ENCODE data around the gene RPL39. TPM values are rescaled to one million over a fixed set of nuclear protein-coding genes. Genes with fewer than 3 reads are reported as not detected.
"Not testable (repeated sequence)": the region's sequence is repeated elsewhere in the genome, so short reads cannot be mapped to it uniquely, and the experiment has no call there.

Gene RPL39
- total RNA-seq, 1 donor from 2014 or later: 1,220 TPM

DNA sequence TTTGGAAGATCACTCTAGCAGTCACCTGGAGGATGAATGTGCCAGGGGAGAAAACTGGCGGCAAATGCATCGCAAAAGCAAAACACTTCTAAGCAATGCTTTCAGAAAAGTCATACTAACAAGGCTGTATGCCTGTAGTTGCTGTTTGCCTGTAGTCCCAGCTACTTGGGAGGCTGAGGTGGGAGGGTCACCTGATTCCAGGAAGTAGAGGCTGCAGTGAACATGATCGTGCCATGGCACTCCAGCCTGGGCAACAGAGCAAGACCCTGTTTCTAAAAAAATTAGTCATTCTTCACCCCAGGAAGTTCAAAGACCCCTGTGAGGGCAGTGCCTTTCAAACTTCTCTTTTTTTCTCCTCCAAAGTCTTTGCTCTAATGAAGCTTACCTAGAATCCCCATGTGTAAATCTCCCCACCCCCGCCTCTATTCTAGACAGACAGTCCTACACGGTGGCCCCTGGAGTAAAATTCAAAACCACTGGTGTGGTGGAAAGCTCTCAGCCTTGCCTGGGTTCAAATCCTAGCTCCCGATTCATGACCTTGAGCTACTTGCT lies 27.5 kb downstream of the RPL39 start:
- no peak for DNase-seq (ENCODE audit: low spot score)

DNA sequence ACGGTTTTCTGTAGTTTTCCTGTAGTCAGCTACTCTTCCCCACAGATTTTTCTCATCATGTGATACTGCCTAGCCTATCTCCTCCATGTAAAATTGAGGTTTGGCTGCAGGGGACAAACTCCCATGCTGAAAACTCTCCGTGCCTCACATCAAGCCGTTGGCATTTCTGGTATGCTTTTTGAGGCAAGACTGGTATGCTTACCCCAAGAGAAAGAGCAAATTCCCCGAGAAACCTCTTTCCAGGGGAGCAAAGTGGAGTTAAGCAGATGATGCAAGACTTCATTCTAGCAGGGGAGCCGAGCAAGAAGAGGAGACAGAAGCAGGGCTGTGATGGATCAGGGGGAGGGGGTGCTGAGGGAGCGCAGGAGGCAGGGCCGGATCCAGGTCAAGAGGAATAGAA lies 28.2 kb downstream of the RPL39 start:
- no peak for DNase-seq (ENCODE audit: low spot score)

DNA sequence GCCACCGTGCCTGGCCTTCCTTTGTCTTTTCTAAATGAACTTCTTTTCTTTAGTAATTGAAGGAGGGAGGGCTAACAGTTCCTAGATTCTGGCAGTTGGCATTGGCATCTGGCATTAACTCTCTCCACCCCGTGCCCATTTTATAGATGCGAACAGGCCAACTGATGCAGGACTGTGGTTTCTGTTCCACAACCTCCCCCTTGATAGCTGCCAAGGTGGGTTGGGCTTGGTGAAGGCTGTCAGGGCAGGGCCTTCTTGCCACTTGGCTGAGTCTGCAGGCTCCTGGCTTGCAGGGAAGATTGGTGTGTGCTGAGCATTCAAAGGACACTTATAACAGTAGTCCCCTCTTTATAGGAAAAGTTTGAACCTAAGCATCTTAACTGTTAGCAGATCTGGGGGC lies 28.7 kb downstream of the RPL39 start:
- DNase-seq (ENCODE audit: low spot score): no peak

DNA sequence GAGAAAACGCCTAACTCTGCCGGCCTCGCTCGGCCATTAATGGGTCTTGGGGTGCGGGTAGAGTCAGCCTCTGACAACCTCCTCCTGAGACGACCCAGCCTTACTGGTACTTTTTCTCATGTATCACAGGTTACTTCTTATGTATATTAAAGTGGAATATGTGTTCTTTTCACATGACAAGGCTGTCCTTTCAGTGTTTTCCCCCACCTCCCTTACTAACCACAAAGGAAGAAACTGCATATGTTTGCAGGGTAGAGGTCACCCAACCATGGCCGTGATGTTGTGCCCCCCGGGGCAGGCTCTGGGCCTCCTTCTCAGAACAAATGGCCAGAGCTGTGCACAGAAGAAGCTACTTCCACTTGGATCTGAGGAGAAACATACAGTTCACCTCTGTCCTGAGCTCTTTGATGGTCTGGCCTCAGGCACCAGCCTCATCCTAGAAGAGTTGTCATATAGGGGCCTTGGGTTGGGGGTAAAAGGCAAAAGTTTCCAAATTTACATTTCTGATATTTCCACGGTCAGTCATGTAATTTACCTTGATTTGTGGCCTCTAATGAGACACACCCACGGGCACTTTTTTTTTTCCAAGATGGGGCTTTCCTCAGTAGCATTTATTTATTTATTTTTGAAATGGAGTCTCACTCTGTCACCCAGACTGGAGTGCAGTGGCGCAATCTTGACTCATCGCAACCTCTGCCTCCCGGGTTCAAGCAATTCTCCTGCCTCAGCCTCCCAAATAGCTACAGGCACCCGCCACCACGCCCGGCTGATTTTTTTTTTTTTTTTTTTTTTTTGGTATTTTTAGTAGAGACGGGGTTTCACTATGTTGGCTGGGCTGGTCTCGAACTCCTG lies 31.2 kb downstream of the RPL39 start:
- no peak for DNase-seq (ENCODE audit: low spot score)

DNA sequence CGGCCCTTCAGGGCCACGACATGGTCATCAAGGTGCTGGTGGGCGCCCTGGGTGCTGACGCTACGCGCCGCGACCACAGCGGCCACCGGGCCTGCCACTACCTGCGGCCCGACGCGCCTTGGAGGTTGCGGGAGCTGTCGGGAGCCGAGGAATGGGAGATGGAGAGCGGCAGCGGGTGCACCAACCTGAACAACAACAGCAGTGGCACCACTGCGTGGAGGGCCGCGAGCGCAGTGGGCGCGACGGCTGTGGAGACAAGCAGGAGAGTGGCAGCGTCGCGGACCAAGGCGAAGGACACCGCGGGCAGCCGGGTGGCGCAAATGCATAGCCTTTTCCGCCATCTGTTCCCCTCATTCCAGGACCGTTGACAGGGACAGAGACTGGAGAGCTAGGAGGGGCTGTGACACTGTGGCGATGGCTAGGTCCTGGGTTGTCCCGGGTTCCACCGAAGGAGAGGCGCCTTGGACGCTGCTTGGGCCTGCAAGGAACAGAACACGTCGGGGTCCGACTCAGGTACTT lies 32.1 kb downstream of the RPL39 start:
- DNase-seq (ENCODE audit: low spot score): no peak

DNA sequence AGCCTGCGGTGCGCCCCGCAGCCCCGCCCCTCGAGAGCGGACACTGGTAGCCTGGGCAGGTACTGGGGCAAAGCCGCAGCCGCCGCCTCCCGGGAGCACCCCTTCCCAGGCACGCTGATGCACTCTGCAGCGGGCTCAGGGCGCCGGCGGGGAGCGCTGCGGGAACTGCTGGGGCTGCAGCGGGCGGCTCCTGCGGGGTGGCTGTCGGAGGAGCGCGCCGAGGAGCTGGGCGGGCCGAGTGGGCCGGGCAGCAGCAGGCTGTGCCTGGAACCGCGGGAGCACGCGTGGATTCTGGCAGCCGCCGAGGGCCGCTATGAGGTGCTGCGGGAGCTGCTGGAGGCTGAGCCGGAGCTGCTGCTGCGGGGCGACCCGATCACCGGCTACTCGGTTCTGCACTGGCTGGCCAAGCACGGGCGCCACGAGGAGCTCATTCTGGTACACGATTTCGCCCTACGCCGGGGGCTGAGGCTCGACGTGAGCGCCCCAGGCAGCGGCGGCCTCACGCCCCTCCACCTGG lies 32.6 kb downstream of the RPL39 start:
- DNase-seq (ENCODE audit: low spot score): no peak

DNA sequence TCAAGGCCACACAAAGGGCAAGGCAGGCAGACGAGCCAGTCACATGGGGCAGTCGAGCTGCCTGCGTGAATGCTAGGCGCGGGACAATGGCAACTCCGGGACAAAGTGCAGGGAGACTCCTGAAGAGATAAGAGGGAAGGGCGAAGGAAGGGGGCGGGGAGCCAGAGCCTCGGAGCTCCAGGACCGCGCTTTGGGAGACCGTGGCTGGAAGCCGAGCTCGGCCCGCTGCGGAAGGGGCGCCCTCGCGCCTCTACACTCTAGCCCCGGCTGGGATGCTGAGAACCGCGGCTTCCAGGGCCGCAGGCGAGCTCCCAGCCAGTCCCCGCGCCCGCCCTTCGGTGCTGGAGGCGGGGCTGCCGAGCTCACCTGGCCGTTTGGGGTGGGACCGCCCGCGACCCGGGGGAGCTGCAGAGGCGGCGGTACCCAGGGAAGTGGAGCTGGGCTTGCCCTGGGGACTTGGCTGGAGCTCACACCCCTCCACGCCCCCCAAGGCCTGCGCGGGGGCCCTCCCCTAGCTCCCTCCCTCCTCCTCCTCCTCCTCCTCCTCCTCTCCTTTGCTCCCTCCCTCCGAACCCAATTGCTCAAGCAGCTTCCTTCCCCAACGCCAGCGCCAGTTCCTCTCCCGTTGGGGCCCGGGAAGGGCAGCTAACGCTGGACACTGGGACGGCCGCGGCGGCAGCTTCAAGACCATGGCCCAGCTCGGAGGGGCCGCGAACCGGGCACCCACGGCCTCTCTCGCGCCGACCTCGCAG lies 33.3 kb downstream of the RPL39 start, which contains the start of gene SOWAHD:
Gene SOWAHD (plus strand): TSS at position 610 of the 752 bp plus-strand sequence. CDS start 80 bp downstream, at position 690.
- DNase-seq (ENCODE audit: low spot score): no peak

DNA sequence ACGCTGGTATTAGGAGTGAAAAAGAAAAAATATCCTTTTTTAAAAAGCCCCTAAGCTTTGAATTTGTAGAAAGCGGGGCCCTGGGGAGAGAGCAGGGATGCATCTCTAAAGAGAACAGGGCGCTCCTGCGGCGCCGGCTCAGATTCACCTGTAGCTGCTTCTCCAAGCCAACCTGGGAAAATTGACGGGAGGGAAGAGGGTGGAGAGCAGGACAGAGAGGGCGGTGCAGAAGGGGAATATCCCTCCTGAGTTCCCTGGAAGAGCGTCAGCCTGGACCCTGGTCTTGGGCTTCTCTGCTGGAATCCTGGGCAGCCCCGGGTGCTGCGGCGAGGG lies 33.8 kb downstream of the RPL39 start:
- no peak for DNase-seq (ENCODE audit: low spot score)

DNA sequence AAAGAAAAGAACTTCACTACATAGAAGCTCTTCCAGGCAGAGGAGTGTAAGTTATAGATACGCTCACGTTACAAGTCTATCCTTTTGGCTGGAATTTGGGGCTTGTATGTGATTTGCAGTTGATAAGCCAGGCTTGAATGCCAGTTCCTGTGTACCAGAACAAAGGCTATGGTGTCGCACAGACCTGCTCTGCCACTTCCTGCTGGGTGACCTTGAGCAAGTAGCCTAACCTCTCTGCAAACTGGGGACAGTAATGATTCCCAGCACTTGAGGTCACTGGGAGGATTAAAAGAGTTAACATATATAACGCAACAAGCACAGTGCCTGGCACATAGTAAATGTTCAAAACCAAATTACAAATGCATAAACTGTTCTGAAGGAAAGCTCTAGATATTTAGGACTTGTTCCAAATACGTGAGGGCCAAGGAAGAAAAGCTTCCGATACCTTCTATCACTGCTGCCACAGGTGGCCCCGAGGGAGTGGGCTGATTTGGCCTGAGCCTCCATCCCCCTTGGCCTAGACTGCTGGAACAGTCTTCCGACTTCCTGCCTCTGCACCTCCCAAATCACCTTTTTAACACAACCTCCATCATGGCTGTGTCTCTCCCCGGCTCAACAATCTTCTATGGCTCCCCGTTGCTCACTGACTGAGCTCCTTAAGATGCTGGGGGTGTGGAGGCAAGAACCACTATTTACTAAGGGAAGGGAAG lies 34.3 kb downstream of the RPL39 start:
- DNase-seq (ENCODE audit: low spot score): no peak

DNA sequence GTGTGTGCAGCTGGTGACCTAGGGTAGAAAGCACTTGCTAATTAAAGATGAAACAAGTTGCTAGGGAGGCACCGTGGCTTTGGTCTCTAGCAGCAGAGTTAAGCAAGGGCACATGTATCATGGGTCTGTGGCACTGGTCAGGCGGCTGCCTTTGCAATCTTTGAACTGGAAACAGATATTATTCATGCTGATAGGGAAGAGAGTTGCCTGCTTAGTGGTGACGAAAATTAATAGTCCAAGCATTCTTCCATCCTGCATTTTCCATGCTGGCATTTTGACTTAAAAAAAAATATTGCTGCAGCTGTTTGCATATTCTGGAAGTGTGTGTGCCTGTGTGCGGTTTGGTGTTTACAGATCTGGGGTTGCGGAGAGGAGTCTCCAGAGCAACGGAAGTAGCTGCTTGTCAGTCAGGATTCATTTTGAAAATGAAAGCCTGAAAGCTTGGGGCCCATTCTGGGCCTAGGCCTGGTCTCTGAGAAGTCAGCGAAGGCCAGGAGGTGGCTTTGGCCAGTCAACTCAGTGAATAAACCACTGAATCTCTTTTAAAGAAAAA lies 35.4 kb downstream of the RPL39 start:
- no peak for DNase-seq (ENCODE audit: low spot score)

DNA sequence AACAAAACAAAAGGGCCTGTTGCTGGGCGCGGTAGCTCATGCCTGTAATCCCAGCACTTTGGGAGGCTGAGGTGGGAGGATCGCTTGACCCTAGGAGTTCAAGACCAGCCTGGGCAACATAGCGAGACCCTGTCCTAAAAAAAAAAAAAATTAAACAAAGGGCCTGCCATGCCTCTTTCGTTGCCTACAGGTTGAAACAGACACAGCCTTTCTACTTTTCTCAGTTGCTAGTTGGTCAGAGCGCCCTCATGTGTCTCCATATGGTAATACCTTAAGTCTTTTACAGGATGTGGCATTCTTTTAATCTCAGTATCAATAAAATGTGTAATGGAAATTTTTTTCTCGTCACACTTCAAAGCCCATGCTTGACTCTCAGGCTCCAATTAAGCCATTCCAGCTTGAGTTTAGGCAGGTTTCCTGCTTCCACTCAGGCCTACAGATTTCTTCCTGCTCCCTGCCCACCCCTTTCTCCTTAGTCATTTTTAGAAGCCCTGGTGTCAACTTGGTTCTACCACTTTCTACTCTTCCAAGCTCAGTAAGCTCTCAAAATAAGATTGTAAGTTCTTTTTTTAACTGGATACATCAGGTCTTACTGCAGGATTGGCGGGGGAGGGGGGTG lies 37.7 kb downstream of the RPL39 start:
- no peak for DNase-seq (ENCODE audit: low spot score)

DNA sequence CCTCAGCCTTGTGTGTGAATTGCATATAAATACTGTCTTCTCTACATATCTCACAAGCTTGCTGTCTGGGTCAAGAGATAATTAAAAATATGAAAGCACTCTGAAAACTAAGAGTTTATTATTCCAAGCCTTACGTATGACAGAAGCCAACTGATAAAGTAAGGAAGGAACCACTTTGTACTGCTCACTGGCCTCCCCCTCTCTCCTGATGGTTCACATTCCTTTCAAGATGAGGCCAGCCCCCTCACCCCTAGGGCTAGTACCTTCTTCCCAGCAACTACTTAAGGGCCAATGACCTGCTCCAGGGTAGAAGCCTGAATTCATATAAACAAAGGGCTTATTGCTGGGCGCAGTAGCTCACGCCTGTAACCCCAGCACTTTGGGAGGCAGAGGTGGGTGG lies 38.4 kb downstream of the RPL39 start:
- no peak for DNase-seq (ENCODE audit: low spot score)

DNA sequence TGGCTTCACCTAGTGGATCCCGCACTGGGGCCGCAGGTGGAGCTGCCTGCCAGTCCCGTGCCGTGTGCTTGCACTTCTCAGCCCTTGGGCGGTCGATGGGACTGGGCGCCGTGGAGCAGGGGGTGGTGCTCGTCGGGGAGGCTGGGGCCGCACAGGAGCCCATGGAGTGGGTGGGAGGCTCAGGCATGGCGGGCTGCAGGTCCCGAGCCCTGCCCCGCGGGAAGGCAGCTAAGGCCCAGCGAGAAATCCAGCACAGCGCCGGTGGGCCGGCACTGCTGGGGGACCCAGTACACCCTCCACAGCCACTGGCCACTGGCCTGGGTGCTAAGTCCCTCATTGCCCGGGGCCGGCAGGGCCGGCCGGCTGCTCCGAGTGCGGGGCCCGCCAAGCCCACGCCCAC lies 40.7 kb downstream of the RPL39 start:
- not testable (repeated sequence) for DNase-seq (ENCODE audit: low spot score)

DNA sequence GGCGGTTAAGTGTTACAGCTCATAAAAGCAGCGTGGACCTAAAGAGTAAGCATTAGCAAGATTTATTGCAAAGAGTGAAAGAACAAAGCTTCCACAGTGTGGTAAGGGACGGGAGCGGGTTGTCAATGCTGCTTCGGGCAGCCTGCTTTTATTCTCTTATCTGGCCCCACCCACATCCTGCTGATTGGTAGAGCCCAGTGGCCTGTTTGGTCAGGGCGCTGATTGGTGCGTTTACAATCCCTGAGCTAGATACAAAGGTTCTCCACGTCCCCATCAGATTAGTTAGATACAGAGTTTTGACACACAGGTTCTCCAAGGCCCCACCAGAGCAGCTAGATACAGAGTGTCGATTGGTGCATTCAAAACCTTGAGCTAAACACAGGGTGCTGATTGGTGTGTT lies 41.3 kb downstream of the RPL39 start:
- not testable (repeated sequence) for DNase-seq (ENCODE audit: low spot score)

DNA sequence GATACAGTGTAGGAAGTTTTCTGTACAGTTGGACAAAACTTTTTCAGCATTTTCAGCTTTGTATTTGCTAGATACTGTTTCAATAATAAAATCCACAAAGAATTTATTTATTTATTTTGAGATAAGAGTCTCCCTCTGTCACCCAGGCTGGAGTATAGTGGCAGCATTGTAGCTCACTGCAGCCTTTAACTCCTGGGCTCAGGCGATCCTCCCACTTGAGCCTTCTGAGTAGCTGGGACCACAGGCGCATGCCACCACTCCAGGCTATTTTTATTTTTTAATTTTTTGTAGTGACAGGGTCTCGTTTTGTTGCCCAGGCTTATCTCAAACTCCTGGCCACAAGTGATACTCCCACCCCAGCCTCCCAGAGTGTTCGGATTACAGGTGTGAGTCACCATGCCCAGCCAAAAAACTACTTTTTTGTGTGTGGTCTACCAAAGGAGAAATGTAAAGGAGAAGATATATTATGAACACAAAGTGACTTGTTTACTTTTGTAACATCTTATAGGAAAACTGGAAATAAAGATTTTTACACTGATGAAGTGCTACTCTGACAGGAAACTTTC lies 46.1 kb downstream of the RPL39 start:
- no peak for DNase-seq (ENCODE audit: low spot score)

DNA sequence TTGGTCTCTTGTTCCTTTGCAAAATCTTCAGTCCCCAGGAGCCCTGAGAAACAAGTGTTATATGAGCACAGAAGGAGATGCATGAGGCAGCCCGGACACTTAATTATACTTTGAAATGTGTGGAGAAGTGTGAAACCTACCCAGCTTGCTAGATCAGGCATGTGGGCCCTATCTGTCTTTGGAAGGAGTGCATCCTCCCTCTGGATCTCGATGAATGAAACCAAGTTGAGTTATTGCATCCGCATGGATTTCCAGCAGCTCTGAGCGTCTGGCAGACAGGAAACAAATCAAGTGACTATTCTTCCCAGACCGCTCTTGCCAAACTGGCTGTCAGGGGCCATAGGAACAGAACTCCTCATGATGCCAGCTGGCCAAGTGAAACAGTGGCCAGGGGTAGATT lies 52.7 kb downstream of the RPL39 start:
- no peak for DNase-seq (ENCODE audit: low spot score)
